HFF-Myc (cell line): ENCODE measurements around the gene CPNE4.
A peak's percentile ranks its signal among the peaks of the same experiment; 100 is the strongest.

Experiments
- DNase-seq: peaks from one replicate; pipeline ENCODE4 v3.0.0-alpha.2; 2011; ENCODE audit warnings: low read depth; ENCODE audit errors: extremely low read depth
- H3K4me3 ChIP-seq: replicated peaks from 2 replicates; pipeline ENCODE4 v1.5.1; 2011; ENCODE audit warnings: low read depth, mild to moderate bottlenecking, control low read depth, low read length
- TF ChIP-seq, protein P1 (sequence below): IDR thresholded peaks from 2 replicates; pipeline ENCODE4 v1.5.1; 2012; ENCODE audit warnings: mild to moderate bottlenecking, low read depth, low read length, control low read depth; ENCODE audit errors: missing control alignments

Gene CPNE4

GRCh38 chr3:131540143-131540542 lies 494.7 kb downstream of the CPNE4 start:
- TF ChIP-seq, protein P1, sequence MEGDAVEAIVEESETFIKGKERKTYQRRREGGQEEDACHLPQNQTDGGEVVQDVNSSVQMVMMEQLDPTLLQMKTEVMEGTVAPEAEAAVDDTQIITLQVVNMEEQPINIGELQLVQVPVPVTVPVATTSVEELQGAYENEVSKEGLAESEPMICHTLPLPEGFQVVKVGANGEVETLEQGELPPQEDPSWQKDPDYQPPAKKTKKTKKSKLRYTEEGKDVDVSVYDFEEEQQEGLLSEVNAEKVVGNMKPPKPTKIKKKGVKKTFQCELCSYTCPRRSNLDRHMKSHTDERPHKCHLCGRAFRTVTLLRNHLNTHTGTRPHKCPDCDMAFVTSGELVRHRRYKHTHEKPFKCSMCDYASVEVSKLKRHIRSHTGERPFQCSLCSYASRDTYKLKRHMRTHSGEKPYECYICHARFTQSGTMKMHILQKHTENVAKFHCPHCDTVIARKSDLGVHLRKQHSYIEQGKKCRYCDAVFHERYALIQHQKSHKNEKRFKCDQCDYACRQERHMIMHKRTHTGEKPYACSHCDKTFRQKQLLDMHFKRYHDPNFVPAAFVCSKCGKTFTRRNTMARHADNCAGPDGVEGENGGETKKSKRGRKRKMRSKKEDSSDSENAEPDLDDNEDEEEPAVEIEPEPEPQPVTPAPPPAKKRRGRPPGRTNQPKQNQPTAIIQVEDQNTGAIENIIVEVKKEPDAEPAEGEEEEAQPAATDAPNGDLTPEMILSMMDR: no peak
- no peak for DNase-seq
- H3K4me3 ChIP-seq: no peak overlapping the region

- DNase-seq: no peak
- TF ChIP-seq, protein P1: no peak
- no peak overlapping the region for H3K4me3 ChIP-seq
Observed at GRCh38 chr3:131538968-131539367, 495.8 kb downstream of the CPNE4 start.

GRCh38 chr3:131537531-131537930 lies 497.3 kb downstream of the CPNE4 start:
- TF ChIP-seq, protein P1: no peak
- DNase-seq: no peak
- no peak overlapping the region for H3K4me3 ChIP-seq

- TF ChIP-seq, protein P1: no peak
- DNase-seq: peak; percentile 27
- no peak overlapping the region for H3K4me3 ChIP-seq
Observed at GRCh38 chr3:131535596-131535995, 499.2 kb downstream of the CPNE4 start.

DNA sequence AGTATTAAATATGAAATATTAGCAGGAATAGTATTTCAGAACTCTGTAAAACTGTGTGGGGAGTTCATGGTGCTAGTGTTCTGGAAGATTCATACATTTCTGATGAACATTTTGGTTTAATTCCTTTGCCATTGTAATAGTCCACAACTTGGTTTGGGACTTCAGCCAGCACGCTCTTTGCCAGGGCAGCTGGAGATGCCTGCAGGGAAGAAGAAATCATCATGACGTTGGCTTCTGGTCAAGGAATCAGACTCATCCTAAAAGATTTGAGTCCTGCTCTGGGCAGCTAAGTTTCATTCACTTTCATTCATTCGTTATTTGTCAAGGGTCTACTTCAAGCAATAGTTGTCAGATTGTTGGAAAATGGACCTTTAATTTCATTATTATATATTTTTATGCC lies 499.7 kb downstream of the CPNE4 start:
- TF ChIP-seq, protein P1: no peak
- DNase-seq: no peak
- no peak overlapping the region for H3K4me3 ChIP-seq

- TF ChIP-seq, protein P1: no peak
- H3K4me3 ChIP-seq: no peak overlapping the region
- DNase-seq: no peak
Observed at GRCh38 chr3:131532645-131533044, 502.2 kb downstream of the CPNE4 start.

- TF ChIP-seq, protein P1: no peak
- no peak overlapping the region for H3K4me3 ChIP-seq
- no peak for DNase-seq
Observed at GRCh38 chr3:131530843-131531242, 504.0 kb downstream of the CPNE4 start.
